Measurements from ENCODE around the gene NKX6-2.

NKX6-2 gene

DNA sequence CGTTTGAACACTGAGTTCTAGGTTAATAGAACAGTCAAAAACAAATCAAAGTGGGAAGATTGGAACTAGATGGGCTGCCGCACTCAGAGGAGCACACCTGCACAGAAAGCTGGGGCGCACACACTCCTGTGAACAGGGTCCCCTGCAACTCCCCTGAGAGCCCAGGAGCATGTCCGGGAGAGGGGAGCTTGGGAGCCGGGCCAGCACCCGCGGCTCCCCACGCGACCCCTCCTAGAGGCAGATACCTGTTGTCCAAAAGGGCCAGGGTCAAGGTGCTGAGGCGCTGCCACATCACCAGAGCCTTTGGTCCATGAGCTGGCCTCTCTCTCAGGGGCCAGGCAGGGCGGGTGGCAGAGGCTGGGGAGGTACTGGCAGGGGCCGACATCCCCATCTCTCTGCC is 5.6 kb downstream of the NKX6-2 start:
- no peak for ATAC-seq (ENCODE audit: low read depth)
- Histone ChIP-seq H3K36me3 (ENCODE audit: low read depth) (no peaks in the 10 kb centered on the region), H3K4me3 (ENCODE audit: severe bottlenecking) (no peak overlapping the region), H3K9me3 (ENCODE audit: severe bottlenecking) (no peaks in the 10 kb centered on the region), H3K27me3 (ENCODE audit: insufficient read depth, poor library complexity, severe bottlenecking) (peaks cover 19% of the 10 kb centered on the region), H3K27ac (ENCODE audit: poor library complexity, severe bottlenecking) (no peak overlapping the region), H3K4me1 (ENCODE audit: insufficient read depth, poor library complexity, severe bottlenecking) (no peaks in the 10 kb centered on the region)
- no peak for DNase-seq (ENCODE audit: low spot score)
- TF ChIP-seq, protein P1, sequence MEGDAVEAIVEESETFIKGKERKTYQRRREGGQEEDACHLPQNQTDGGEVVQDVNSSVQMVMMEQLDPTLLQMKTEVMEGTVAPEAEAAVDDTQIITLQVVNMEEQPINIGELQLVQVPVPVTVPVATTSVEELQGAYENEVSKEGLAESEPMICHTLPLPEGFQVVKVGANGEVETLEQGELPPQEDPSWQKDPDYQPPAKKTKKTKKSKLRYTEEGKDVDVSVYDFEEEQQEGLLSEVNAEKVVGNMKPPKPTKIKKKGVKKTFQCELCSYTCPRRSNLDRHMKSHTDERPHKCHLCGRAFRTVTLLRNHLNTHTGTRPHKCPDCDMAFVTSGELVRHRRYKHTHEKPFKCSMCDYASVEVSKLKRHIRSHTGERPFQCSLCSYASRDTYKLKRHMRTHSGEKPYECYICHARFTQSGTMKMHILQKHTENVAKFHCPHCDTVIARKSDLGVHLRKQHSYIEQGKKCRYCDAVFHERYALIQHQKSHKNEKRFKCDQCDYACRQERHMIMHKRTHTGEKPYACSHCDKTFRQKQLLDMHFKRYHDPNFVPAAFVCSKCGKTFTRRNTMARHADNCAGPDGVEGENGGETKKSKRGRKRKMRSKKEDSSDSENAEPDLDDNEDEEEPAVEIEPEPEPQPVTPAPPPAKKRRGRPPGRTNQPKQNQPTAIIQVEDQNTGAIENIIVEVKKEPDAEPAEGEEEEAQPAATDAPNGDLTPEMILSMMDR (IDR thresholded peaks at IDR 0.05; ENCODE audit: poor library complexity, severe bottlenecking) = no peak

DNA sequence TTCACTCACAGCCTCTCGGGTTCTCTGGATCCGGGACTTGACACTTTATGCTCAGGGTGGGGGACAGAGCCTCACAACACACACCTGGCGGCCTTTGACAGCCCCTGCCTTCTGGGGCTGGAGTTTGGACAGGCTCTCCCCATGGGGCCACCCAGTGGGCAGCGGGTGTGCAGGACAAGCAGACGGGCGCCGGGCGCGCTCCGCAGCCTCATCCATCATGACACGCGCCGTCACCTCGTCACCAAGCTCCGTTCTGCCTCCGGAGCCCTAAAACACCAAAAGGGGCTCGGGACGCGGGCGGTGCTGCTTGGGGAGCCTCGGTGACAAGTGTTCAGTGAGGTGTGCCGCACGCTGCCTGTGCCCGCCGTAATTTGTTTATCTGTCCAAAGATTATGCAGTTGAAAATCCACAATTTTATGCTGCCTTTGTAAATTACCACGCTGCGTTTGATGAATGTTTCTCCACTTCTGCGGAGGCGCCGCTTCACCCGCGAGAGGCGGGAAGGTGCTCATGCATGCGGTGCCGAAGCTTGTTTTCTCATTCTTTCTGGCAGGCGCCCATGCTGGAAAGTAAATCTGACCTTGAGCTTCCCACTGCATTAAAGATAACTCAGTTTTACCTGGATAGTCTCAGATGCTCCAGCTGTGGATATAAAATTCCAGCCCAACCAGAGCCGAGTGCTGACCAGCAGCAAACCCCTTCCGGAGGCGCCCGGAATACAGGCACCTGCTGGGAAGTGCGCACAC is 6.2 kb downstream of the NKX6-2 start:
- no peak overlapping the region for H3K27ac ChIP-seq (ENCODE audit: poor library complexity, severe bottlenecking)
- TF ChIP-seq, protein P1 (IDR thresholded peaks at IDR 0.05; ENCODE audit: poor library complexity, severe bottlenecking) = no peak
- H3K27me3 ChIP-seq (ENCODE audit: insufficient read depth, poor library complexity, severe bottlenecking) = peaks cover 14% of the 10 kb centered on the region
- H3K9me3 ChIP-seq (ENCODE audit: severe bottlenecking) = no peaks in the 10 kb centered on the region
- H3K36me3 ChIP-seq (ENCODE audit: low read depth) = no peaks in the 10 kb centered on the region
- H3K4me1 ChIP-seq (ENCODE audit: insufficient read depth, poor library complexity, severe bottlenecking) = no peaks in the 10 kb centered on the region
- ATAC-seq (ENCODE audit: low read depth) (no peak), DNase-seq (ENCODE audit: low spot score) (no peak)
- no peak overlapping the region for H3K4me3 ChIP-seq (ENCODE audit: severe bottlenecking)

DNA sequence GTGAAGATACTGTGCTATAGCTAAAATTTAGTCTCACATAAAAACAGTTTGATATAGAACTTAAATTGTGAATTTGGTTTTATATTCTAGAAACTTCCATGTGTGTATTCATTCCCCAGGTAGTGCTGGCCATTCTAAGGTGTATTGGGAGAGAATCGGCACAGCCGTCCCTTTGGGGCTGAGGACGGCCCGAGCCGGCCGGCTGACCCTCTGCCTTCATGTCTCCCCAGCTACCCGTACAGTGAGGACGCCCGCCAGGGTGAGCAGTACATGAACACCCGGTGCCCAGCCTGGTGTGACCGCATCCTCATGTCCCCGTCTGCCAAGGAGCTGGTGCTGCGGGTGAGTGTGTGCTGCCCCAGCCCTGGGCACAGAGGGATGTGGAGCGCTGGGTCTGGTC is 8.5 kb downstream of the NKX6-2 start:
- Histone ChIP-seq H3K9me3 (ENCODE audit: severe bottlenecking) (no peaks in the 10 kb centered on the region), H3K36me3 (ENCODE audit: low read depth) (no peaks in the 10 kb centered on the region), H3K4me1 (ENCODE audit: insufficient read depth, poor library complexity, severe bottlenecking) (no peaks in the 10 kb centered on the region), H3K27ac (ENCODE audit: poor library complexity, severe bottlenecking) (no peak overlapping the region), H3K4me3 (ENCODE audit: severe bottlenecking) (no peak overlapping the region), H3K27me3 (ENCODE audit: insufficient read depth, poor library complexity, severe bottlenecking) (no peaks in the 10 kb centered on the region)
- ATAC-seq (ENCODE audit: low read depth) = no peak
- TF ChIP-seq, protein P1 (IDR thresholded peaks at IDR 0.05; ENCODE audit: poor library complexity, severe bottlenecking) = no peak
- no peak for DNase-seq (ENCODE audit: low spot score)

DNA sequence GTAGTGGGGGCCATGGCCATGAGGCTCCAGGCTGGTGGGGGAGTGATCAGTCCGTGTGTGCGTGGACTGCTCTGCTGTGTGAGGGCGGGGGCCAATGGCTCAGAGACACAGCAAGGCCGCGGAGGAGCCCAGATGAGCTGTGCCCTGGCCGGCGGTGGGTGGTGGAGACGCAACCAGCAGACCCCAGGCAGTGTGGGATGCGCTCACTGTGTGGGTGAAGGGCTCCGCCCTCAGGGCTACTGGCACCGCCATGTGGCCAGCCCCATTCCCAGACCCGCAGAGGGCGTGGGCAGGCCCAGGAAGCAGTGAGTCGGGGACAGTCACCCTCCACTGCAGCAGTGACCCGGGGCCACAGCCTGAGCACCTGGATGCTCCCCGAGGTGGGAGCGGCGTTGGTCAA is 9.1 kb downstream of the NKX6-2 start:
- Histone ChIP-seq H3K27me3 (ENCODE audit: insufficient read depth, poor library complexity, severe bottlenecking) (no peaks in the 10 kb centered on the region), H3K4me1 (ENCODE audit: insufficient read depth, poor library complexity, severe bottlenecking) (no peaks in the 10 kb centered on the region), H3K27ac (ENCODE audit: poor library complexity, severe bottlenecking) (no peak overlapping the region), H3K9me3 (ENCODE audit: severe bottlenecking) (no peaks in the 10 kb centered on the region), H3K36me3 (ENCODE audit: low read depth) (no peaks in the 10 kb centered on the region), H3K4me3 (ENCODE audit: severe bottlenecking) (no peak overlapping the region)
- TF ChIP-seq, protein P1 (IDR thresholded peaks at IDR 0.05; ENCODE audit: poor library complexity, severe bottlenecking) = no peak
- DNase-seq (ENCODE audit: low spot score) (no peak), ATAC-seq (ENCODE audit: low read depth) (no peak)

DNA sequence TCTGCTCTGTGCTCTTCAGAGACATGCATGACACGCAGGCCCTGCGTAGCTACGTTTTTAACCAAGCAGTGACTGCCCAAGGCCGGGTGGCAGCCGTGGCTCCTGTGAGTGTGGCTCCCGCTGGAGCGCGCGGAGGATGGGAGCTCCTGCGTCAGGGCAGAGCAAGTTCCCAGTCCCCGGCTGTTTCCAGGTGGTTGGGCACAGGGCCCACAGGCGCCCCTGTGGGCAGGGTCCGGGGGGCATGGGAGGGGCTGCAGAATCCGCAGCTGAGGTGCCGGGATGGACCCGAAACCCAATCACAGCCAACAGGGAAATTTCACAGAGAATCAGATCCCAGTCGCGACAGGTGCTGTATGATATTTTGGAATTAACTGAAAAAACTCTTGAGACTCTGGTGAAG is 9.8 kb downstream of the NKX6-2 start:
- no peaks in the 10 kb centered on the region for H3K4me1 ChIP-seq (ENCODE audit: insufficient read depth, poor library complexity, severe bottlenecking)
- H3K27ac ChIP-seq (ENCODE audit: poor library complexity, severe bottlenecking) = no peak overlapping the region
- DNase-seq (ENCODE audit: low spot score) = no peak
- no peak for ATAC-seq (ENCODE audit: low read depth)
- no peaks in the 10 kb centered on the region for H3K9me3 ChIP-seq (ENCODE audit: severe bottlenecking)
- TF ChIP-seq, protein P1 (IDR thresholded peaks at IDR 0.05; ENCODE audit: poor library complexity, severe bottlenecking) = no peak
- H3K27me3 ChIP-seq (ENCODE audit: insufficient read depth, poor library complexity, severe bottlenecking) = no peaks in the 10 kb centered on the region
- H3K4me3 ChIP-seq (ENCODE audit: severe bottlenecking) = no peak overlapping the region
- H3K36me3 ChIP-seq (ENCODE audit: low read depth) = no peaks in the 10 kb centered on the region
